ENCODE data around the gene RAD21L1.

RAD21L1 gene

DNA sequence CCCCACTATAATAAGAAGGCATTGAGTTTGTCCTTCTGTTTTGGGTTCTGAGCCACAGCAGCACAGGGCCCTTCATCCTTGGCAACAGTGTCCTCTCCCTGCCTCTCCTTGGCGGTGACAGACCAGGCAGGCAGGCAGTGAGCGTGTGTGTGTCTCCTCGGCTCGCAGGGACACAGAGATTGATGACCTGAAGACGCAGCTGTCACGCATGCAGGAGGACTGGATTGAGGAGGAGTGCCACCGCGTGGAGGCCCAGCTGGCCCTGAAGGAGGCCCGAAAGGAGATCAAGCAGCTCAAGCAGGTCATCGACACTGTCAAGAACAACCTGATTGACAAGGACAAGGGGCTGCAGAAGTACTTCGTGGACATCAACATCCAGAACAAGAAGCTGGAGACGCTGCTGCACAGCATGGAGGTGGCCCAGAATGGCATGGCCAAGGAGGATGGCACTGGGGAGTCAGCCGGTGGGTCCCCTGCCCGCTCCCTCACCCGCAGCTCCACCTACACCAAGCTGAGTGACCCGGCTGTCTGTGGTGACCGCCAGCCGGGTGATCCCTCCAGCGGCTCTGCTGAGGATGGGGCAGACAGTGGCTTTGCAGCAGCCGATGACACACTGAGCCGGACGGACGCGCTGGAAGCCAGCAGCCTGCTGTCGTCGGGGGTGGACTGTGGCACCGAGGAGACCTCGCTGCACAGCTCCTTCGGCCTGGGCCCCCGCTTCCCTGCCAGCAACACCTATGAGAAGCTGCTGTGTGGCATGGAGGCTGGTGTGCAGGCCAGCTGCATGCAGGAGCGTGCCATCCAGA lies 79.1 kb downstream of the RAD21L1 start:
- no peak for DNase-seq (ENCODE audit: extremely low read depth, low read depth)

More for the DNA sequence above, 79.1 kb downstream of the RAD21L1 start:
- TF ChIP-seq, protein P1, sequence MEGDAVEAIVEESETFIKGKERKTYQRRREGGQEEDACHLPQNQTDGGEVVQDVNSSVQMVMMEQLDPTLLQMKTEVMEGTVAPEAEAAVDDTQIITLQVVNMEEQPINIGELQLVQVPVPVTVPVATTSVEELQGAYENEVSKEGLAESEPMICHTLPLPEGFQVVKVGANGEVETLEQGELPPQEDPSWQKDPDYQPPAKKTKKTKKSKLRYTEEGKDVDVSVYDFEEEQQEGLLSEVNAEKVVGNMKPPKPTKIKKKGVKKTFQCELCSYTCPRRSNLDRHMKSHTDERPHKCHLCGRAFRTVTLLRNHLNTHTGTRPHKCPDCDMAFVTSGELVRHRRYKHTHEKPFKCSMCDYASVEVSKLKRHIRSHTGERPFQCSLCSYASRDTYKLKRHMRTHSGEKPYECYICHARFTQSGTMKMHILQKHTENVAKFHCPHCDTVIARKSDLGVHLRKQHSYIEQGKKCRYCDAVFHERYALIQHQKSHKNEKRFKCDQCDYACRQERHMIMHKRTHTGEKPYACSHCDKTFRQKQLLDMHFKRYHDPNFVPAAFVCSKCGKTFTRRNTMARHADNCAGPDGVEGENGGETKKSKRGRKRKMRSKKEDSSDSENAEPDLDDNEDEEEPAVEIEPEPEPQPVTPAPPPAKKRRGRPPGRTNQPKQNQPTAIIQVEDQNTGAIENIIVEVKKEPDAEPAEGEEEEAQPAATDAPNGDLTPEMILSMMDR (IDR thresholded peaks at IDR 0.05; ENCODE audit: low read depth, low read length): no peak

Data from AG09319 (cell line).